OCI-M2 (cell line): ENCODE data around the gene GABRR2.

Source experiments
- DNase-seq: peaks from one replicate; lab custom pipeline; 2025; ENCODE audit not compliant: unreplicated experiment; lab: John Stamatoyannopoulos, UW

GABRR2 gene

GRCh38 chr6:89214197-89214596, 100.9 kb downstream of the GABRR2 start:
- no peak for DNase-seq

GRCh38 chr6:89212472-89212871, 102.6 kb downstream of the GABRR2 start:
- DNase-seq = no peak

GRCh38 chr6:89209457-89209856, 105.6 kb downstream of the GABRR2 start:
- DNase-seq = no peak

GRCh38 chr6:89208551-89208950, 106.5 kb downstream of the GABRR2 start:
- no peak for DNase-seq
